WTC11 (cell line): ENCODE data around the gene PLEKHH2. TPM values are rescaled to one million over a fixed set of nuclear protein-coding genes. Genes with fewer than 3 reads are reported as not detected.

Experiments used
- ATAC-seq: fragments of 200-7000 bp; cut with Tn5 transposase; 2 replicates; pipeline ENCODE4 v1.10.0; 2021; ENCODE audit warnings: mild to moderate bottlenecking, moderate library complexity
- CTCF ChIA-PET: fragments of 300-600 bp; sonication (Branson Sonifier 250); formaldehyde crosslinking; loops from one replicate; lab custom pipeline; 2021; ENCODE audit warnings: antibody characterized with exemption; lab: Charles Lee
- POLR2A ChIA-PET: fragments of 350-600 bp; sonication (Branson Sonifier 250); formaldehyde crosslinking; loops from one replicate; lab custom pipeline; 2021; ENCODE audit warnings: antibody characterized with exemption; lab: Charles Lee
- DNase-seq: peaks from one replicate; pipeline ENCODE4 v3.0.0; 2021; ENCODE audit warnings: low spot score
- H3K27ac Mint-ChIP-seq: 2 replicates; pipeline ENCODE4 v1.8.0; 2021; ENCODE audit warnings: mixed read lengths
- H3K27me3 Mint-ChIP-seq: 2 replicates; pipeline ENCODE4 v1.8.0; 2021; ENCODE audit warnings: low read depth, mild to moderate bottlenecking, moderate library complexity, mixed read lengths
- H3K36me3 Mint-ChIP-seq: 2 replicates; pipeline ENCODE4 v1.8.0; 2021; ENCODE audit warnings: mixed read lengths
- H3K4me1 Mint-ChIP-seq: 2 replicates; pipeline ENCODE4 v1.8.0; 2022; ENCODE audit warnings: mixed read lengths
- H3K4me3 Mint-ChIP-seq: 2 replicates; pipeline ENCODE4 v1.8.0; 2021; ENCODE audit warnings: mild to moderate bottlenecking, moderate library complexity, mixed read lengths
- H3K9me3 Mint-ChIP-seq: 2 replicates; pipeline ENCODE4 v1.8.0; 2021; ENCODE audit warnings: mixed read lengths
- AR ChIP-seq: fragments of 250-450 bp; sonication (Bioruptor Pico); IDR thresholded peaks from 2 replicates; pipeline ENCODE4 v1.9.0; 2021; ENCODE audit warnings: mild to moderate bottlenecking
- ATF3 ChIP-seq: sonication (generic); formaldehyde crosslinking; conservative IDR thresholded peaks from 2 replicates; pipeline ENCODE4 v1.8.1; 2022; ENCODE audit warnings: mild to moderate bottlenecking, missing genetic modification reagents
- E2F4 ChIP-seq: sonication (generic); formaldehyde crosslinking; IDR thresholded peaks from 2 replicates; pipeline ENCODE4 v1.8.1; 2022; ENCODE audit warnings: low read depth, mild to moderate bottlenecking, moderate library complexity, missing genetic modification reagents, borderline replicate concordance
- E2F5 ChIP-seq: sonication (generic); formaldehyde crosslinking; IDR thresholded peaks from 2 replicates; pipeline ENCODE4 v1.8.1; 2022; ENCODE audit warnings: mild to moderate bottlenecking, moderate library complexity, missing genetic modification reagents
- ERG ChIP-seq: fragments of 250-450 bp; sonication (Bioruptor Pico); IDR thresholded peaks from 2 replicates; pipeline ENCODE4 v1.8.0; 2021; ENCODE audit warnings: mild to moderate bottlenecking
- FOXK1 ChIP-seq: sonication (generic); formaldehyde crosslinking; IDR thresholded peaks from 2 replicates; pipeline ENCODE4 v1.8.0; 2022; ENCODE audit warnings: mild to moderate bottlenecking, moderate library complexity, missing genetic modification reagents
- GRHL2 ChIP-seq: fragments of 250-450 bp; sonication (Bioruptor Pico); IDR thresholded peaks from 2 replicates; pipeline ENCODE4 v1.8.0; 2022; ENCODE audit warnings: mild to moderate bottlenecking, moderate library complexity; ENCODE audit not compliant: insufficient replicate concordance, severe bottlenecking
- HMGA2 ChIP-seq: fragments of 250-450 bp; sonication (Bioruptor Pico); IDR thresholded peaks from 2 replicates; pipeline ENCODE4 v1.4.0; 2021; ENCODE audit warnings: mild to moderate bottlenecking, moderate library complexity
- IRF2 ChIP-seq: sonication (generic); formaldehyde crosslinking; IDR thresholded peaks from 2 replicates; pipeline ENCODE4 v1.8.0; 2022; ENCODE audit warnings: low read depth, missing genetic modification reagents, borderline replicate concordance
- MAX ChIP-seq: sonication (generic); formaldehyde crosslinking; IDR thresholded peaks from 2 replicates; pipeline ENCODE4 v1.8.0; 2022; ENCODE audit warnings: mild to moderate bottlenecking, missing genetic modification reagents
- OVOL2 ChIP-seq: fragments of 250-450 bp; sonication (Bioruptor Pico); IDR thresholded peaks from 2 replicates; pipeline ENCODE4 v1.9.0; 2021; ENCODE audit warnings: mild to moderate bottlenecking, borderline replicate concordance
- PREB ChIP-seq: sonication (generic); formaldehyde crosslinking; IDR thresholded peaks from 2 replicates; pipeline ENCODE4 v1.8.1; 2022; ENCODE audit warnings: mild to moderate bottlenecking, missing genetic modification reagents, moderate library complexity, borderline replicate concordance
- SMAD3 ChIP-seq: sonication (generic); formaldehyde crosslinking; IDR thresholded peaks from 2 replicates; pipeline ENCODE4 v1.8.0; 2022; ENCODE audit warnings: missing genetic modification reagents, mild to moderate bottlenecking, borderline replicate concordance
- SOX15 ChIP-seq: fragments of 250-450 bp; sonication (Bioruptor Pico); IDR thresholded peaks from 2 replicates; pipeline ENCODE4 v1.9.0; 2021; ENCODE audit warnings: mild to moderate bottlenecking
- ZBTB21 ChIP-seq: sonication (generic); formaldehyde crosslinking; IDR thresholded peaks from 2 replicates; pipeline ENCODE4 v1.8.1; 2023; ENCODE audit warnings: mild to moderate bottlenecking, missing genetic modification reagents, borderline replicate concordance
- ZNF219 ChIP-seq: sonication (generic); formaldehyde crosslinking; IDR thresholded peaks from 2 replicates; pipeline ENCODE4 v1.8.0; 2023; ENCODE audit warnings: missing genetic modification reagents, mild to moderate bottlenecking, borderline replicate concordance
- ZNF532 ChIP-seq: fragments of 250-450 bp; sonication (Bioruptor Pico); IDR thresholded peaks from 2 replicates; pipeline ENCODE4 v1.9.0; 2021; ENCODE audit warnings: mild to moderate bottlenecking, borderline replicate concordance
- ZNF671 ChIP-seq: fragments of 250-450 bp; sonication (Bioruptor Pico); IDR thresholded peaks from 2 replicates; pipeline ENCODE4 v1.8.0; 2021; ENCODE audit warnings: mild to moderate bottlenecking
- total RNA-seq: library from RNA; stranded (reverse); gene quantifications from 3 replicates; pipeline ENCODE4 v1.2.3, GENCODE V29; 2021

The PLEKHH2 gene
- total RNA-seq, 1 experiment from 2014 or later: 5.8 TPM

GRCh38 chr2:43604674-43605073, 32.4 kb upstream of the PLEKHH2 start (continued):
- TF ChIP-seq AR (CRISPR knock-in tag) (no peak), ZBTB21 (CRISPR knock-in tag) (no peak), PREB (no peak), SOX15 (CRISPR knock-in tag) (no peak), MAX (CRISPR knock-in tag) (no peak), SMAD3 (no peak), ATF3 (CRISPR knock-in tag) (no peak)

- no peak overlapping the region for H3K27ac Mint-ChIP-seq
- TF ChIP-seq ZBTB21 (CRISPR knock-in tag): no peak
- TF ChIP-seq HMGA2 (CRISPR knock-in tag): 0 out of 2 replicates have a peak, but pooled peaks have one; percentile 6
- TF ChIP-seq, all 79 proteins: peak for 1
- Mint-ChIP-seq H3K4me1 (peaks cover 12% of the 10 kb centered on the region), H3K4me3 (no peak overlapping the region), H3K36me3 (no peaks in the 10 kb centered on the region), H3K27me3 (no peaks in the 10 kb centered on the region), H3K9me3 (no peaks in the 10 kb centered on the region)
- ATAC-seq: peak; percentile 86
- DNase-seq: peak; percentile 41
- ChIA-PET POLR2A (interaction anchor here (1.2 kb wide), 1 partner anchor 293 kb away, joined by 3 read pairs; no protein-coding TSS in a partner anchor), CTCF (interaction anchor here (0.5 to 3.0 kb wide), 22 partner anchors 8 to 277 kb away, joined by 3 to 32 read pairs (median 4); partner anchors contain the start of genes PLEKHH2 and THADA)
Observed at GRCh38 chr2:43605079-43605655, 31.9 kb upstream of the PLEKHH2 start.

- H3K36me3 Mint-ChIP-seq: no peaks in the 10 kb centered on the region
- H3K27me3 Mint-ChIP-seq: no peaks in the 10 kb centered on the region
- CTCF ChIA-PET: interaction anchor here (0.7 to 3.0 kb wide), 8 partner anchors 9 to 272 kb away, joined by 3 to 32 read pairs (median 7); partner anchors contain the start of gene THADA
- no peak for DNase-seq
- H3K4me1 Mint-ChIP-seq: peaks cover 12% of the 10 kb centered on the region
- H3K4me3 Mint-ChIP-seq: no peak overlapping the region
- no peak overlapping the region for H3K27ac Mint-ChIP-seq
- no peaks in the 10 kb centered on the region for H3K9me3 Mint-ChIP-seq
- no peak for ATAC-seq
- POLR2A ChIA-PET: interaction anchor here (1.0 to 1.2 kb wide), 2 partner anchors 9 to 292 kb away, joined by 3 read pairs; no protein-coding TSS in a partner anchor
- TF ChIP-seq IRF2 (CRISPR knock-in tag): no peak
- TF ChIP-seq ZNF671 (CRISPR knock-in tag): no peak
- TF ChIP-seq ZBTB21 (CRISPR knock-in tag): no peak
- no peak for TF ChIP-seq E2F4 (CRISPR knock-in tag)
- no peak for TF ChIP-seq E2F5 (CRISPR knock-in tag)
- TF ChIP-seq ZNF219 (CRISPR knock-in tag): no peak
- TF ChIP-seq ERG (CRISPR knock-in tag): no peak
- no peak for TF ChIP-seq GRHL2 (CRISPR knock-in tag)
- no peak for TF ChIP-seq FOXK1 (CRISPR knock-in tag)
- no peak for TF ChIP-seq ZNF532 (CRISPR knock-in tag)
- TF ChIP-seq OVOL2 (CRISPR knock-in tag): no peak
Observed at GRCh38 chr2:43605851-43606250, 31.2 kb upstream of the PLEKHH2 start.
